HG03565 (cell line): Measurements from ENCODE around the gene GRIP2.

Source experiments
- ATAC-seq: cut with Tn5 transposase; IDR thresholded peaks from one replicate; pipeline ENCODE4 v1.9.1; 2021; ENCODE audit warnings: mild to moderate bottlenecking, moderate library complexity; ENCODE audit not compliant: unreplicated experiment

The GRIP2 gene

DNA sequence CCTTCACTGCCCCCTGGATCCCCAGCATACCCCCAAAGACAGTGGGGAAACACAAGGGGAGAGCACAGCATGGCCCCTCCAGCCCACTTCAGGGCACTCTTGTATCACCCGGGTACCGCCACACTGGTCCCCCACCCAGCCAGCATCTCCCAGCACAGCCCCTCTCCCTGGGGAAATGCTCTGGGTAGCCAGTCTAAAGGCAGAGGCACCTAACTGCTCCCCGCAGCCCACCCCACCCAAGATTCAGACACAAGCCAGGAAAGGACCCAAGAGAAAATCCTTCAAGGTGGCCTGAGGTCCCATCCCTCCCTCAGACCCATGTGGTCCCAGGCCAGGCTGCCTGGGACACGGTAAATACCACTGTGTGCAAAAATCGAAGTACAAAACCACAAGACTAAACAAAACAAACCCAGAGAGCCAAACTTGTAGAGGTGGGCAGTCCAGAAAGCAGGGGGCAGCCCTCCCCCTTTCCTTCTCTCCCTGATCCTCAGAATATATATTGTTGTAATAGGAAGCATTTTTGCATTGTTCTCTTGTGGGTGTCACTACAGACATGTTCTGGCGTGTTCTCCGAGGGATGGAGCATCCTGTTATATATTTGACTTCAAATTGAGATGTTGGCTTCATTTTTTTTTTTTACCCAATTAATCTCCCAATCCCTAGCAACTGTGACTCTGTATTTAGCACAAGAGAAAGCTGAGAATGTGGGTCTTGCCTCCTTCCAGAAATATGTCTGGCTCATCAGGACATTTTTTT is 51.7 kb downstream of the GRIP2 start:
- ATAC-seq = no peak

DNA sequence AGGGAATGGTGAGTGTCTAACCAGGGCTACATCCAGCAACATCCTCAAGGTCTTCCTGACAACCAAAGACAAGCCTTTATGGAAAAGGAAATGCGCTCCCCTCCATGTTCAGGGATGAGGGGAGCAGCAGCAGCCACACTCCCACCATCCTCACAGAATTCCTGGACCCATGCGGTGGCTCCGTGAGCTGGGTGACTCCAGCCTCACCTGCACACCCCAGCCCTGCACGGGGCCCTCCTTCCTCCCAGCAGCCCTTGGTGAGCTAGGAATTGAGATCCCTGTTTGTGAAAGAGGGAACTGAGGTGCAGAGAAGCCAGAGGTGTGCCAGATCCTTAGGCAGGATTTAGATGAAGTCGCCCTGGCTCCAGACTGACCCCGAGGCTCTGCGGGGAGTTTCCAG is 52.3 kb downstream of the GRIP2 start:
- no peak for ATAC-seq

DNA sequence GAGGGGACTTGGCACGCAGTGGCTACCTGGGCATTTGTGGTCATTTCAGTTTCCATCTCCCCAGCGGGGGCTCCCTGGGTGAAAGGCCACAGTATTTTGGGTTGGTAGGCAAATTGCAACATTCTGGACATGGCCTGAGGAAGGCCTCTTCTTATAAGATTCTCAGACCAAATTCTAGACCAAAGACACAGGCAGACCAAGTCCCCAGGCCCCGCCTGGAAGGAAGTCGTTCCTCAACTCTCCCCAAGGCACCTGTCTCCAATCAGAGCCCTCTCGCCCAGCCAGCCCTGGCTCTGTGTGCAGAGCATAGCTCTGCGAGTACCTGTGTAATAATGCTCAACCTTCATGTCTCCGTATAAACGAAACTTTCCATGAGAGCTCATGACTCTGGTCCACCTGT is 53.1 kb downstream of the GRIP2 start:
- no peak for ATAC-seq

DNA sequence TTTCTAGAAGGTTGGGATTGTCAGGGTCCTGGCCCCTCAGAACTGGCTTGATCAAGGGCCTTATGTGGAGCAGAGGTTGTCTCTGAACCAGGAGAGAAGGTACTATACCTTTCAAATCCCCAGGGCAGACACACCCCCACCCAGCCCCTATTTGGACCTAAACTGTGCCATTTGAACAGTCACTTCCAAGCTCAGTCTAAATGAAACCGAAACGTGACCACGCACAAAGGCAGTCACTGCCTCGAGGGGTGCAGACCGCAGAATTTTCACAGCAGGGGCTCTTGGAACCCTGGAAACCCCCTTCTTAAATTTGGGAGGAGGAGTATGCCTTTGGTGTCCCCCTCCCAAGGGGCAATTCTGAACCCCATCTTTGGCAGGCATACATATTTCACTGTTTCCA is 53.7 kb downstream of the GRIP2 start:
- peak; percentile 82 for ATAC-seq

- ATAC-seq = no peak
Measured at GRCh38 chr3:14485981-14486380, 54.2 kb downstream of the GRIP2 start.

DNA sequence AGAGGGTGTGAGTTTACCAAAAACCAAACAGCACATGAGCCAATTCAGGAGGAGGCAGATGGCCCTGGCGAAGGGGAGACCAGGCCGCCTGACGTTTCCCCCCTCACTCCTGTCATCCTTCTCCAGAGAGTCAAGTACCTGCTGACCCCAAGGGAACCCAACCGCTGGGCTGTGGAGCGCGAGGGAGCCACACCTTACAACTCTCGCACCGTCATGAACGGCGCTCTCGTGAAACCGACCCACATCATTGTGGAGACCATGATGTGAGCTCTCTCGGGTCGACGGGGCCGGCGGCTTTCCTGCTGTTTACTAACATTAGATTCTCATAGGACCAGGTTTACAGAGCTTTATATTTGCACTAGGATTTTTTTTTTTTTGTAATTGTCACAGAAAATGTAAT is 55.4 kb downstream of the GRIP2 start:
- no peak for ATAC-seq

DNA sequence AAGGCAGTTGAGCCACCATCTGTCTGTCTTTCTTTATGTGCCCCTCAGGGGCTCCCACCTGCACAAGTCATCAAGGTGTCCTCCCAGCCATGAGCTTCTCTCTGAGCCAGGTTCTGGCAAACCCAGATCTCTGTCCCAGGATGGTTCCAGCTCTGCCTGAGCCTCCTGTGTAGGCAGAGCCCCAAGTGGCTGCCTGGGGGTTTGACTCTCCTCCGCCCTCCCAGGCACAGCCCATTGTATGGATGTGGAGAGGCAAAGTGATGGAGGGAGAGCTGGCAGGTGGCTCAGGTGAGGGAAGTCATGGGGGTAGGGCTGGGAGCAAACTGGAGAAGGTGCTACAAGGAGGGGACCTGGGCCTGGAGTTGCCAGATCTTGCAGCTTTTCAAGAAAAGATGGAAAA is 56.9 kb downstream of the GRIP2 start:
- no peak for ATAC-seq

DNA sequence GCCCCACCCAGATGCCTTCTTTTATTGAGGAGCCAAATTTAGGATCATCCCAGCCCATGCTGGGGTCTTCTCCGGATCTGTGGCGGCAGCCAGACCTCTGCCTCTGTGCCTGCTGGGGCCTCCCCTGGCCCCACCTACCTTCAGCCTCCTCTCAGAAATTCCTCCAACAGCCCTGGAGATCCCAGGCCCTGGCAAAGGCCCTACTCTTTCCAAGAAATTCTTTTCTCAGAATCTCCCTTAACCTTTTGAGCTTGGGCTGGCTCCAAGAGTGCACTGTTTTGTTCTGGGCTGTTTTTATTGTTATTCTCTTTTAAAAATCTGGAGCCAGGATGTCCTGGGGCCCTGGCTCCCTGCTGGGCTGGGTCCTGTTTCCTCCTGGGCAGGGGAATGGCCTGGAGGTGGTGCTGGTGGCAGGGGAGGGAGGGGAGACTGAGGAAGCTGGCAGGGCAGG is 57.8 kb downstream of the GRIP2 start:
- no peak for ATAC-seq

GRCh38 chr3:14481646-14482036 is 58.5 kb downstream of the GRIP2 start:
- no peak for ATAC-seq

DNA sequence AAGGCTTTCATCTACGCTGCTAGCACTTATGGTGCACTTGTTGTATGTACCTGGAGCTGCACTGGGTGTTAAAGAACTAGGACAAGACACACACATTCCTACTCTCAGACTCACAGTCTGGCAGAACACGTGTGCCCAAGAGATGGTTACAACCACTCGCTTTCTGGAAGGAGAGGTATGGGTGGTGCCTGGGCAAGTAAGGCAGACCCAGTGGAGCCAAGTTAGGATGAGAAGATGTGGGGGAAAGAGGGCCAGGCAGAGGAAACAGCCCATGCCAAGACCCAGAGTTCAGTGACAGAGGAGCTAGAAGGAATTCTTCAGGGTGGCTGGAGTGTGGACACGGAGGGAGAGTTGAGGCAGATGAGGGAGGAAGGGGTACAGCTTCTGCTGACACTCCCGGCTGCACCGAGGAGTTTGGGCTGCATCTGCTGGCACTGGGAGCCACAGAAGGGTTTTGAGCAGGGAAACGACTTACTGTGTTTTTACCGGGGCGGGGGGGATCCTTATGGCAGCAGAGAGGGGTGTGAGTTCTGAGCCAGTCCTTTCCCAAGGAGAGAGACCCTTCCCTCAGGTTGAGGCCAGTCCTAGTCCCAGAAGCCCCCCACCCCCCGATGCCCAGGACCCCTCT is 59.0 kb downstream of the GRIP2 start:
- ATAC-seq = no peak

DNA sequence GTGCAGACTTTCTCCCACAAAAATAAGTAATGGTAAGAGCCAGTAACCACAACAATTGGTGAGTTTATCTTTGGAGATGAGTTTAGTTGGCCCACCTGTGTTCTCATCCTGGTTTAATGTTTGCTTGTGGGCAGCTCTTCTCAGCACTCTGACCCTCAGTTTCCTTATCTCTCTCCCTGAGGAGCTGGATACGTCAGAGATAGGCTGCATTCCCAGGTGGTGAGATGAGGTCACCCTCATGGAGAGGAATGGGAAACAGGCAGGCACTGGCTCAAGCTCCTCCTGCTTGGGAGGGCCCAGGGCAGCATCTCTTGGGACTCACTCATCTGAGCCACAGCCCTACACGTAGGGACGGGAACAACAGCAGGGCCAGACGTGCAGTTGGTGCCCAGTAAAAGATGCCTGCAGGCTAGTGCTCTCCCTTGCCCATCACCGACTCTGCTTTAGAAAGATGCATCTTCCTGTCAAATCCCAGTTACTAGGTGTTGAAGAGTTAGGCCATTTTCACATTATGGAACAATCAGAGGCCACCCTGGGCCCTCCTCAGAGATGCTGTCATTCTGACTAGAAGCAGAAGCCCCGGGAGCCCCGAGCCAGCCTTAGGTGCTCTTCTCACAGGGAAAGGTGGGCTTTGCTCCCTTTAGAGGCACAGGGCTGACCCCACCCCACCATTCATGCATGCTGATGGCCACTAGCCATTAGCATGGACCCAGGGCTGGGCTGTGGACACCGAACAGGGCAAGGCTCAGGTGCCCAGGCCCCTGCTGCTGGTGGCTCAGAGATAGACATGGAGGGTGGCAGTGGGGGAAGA is 59.7 kb downstream of the GRIP2 start:
- ATAC-seq = no peak

GRCh38 chr3:14479591-14479990 is 60.6 kb downstream of the GRIP2 start:
- ATAC-seq = no peak

- no peak for ATAC-seq
Measured at GRCh38 chr3:14478956-14479550, 61.1 kb downstream of the GRIP2 start.

DNA sequence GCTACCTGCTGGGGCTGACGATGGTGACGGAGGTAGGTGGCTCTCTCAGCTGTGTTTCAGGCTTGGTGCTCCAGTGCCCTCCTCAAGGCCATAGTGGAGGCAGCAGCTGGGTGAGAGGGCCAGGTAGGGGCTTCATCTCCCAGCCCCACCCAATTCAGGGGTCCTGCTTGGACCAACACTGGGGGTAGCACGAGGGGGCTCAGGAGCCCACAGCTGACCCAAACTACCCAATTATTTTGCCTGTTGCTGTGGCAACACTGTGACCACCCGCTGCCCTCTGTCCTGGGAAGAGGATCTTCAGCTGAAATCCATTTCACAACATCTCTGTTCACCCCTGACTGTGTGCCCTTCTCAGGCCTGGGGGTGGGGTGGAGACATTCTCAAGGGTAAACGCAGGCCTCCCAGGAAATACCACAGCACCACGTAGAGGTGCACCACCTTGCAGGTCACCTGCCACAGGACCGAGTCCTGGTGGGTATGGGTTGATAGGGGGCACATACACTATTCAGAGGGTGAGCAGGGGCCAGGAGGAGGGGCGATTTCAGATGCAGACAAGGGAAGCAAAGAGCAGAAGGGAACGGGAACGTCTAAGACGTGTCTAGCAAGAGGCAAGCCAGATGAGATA is 62.7 kb downstream of the GRIP2 start:
- ATAC-seq = no peak

- ATAC-seq = no peak
Measured at GRCh38 chr3:14476583-14477265, 63.4 kb downstream of the GRIP2 start.

GRCh38 chr3:14475621-14476020 is 64.5 kb downstream of the GRIP2 start:
- ATAC-seq = no peak

GRCh38 chr3:14474363-14475081 is 65.6 kb downstream of the GRIP2 start:
- no peak for ATAC-seq

GRCh38 chr3:14473411-14473891 is 66.7 kb downstream of the GRIP2 start:
- ATAC-seq = no peak

GRCh38 chr3:14472471-14473351 is 67.4 kb downstream of the GRIP2 start:
- no peak for ATAC-seq
